NCI-H128 (cell line): Measurements from ENCODE around the gene FUT1.
A peak's percentile ranks its signal among the peaks of the same experiment; 100 is the strongest.

Experiments
- DNase-seq: peaks from one replicate; lab custom pipeline; 2025; ENCODE audit not compliant: unreplicated experiment; lab: John Stamatoyannopoulos, UW

Gene FUT1

DNA sequence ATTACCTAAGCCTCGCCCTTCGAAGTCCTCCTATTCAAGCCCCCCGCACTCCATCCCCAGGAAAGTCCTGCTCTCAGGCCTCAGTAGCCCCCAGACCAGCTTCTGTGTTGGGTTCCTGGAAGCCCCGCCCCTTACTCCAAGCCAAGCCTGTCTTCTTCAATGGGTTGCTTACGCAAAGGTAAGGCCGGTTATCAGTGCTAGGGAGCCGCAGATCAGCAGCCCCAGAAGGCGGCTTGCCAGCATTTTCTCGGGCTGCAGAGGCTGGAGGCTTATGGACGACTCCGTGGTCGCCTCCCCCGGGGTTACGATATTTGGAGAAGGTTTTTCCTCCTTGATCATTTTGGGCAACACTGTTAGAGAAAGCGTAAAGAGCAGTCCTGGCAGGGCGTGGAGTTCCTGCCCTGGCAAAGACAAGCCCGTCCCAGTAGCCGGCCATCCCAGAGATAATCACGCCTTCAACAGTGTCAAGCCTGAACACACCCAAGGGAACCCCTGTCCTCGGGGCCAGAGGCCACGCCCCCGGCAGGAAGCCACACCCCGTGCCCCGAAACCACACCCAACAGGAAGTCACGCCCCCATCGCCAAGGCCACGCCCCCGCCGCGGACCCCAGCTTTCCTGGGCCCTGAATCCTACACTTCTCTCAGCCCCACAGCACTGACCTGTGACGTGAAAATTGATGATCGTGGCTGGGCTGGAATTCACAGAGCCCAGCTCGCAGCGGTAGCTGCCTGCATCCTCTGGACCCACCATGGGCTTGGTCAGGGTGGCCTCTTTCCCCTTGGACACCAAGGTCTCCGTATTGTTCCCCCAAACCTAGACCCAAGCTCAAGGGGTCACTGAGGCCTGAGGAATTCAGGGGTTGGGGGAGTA is 11.1 kb downstream of the FUT1 start:
- DNase-seq: no peak

DNA sequence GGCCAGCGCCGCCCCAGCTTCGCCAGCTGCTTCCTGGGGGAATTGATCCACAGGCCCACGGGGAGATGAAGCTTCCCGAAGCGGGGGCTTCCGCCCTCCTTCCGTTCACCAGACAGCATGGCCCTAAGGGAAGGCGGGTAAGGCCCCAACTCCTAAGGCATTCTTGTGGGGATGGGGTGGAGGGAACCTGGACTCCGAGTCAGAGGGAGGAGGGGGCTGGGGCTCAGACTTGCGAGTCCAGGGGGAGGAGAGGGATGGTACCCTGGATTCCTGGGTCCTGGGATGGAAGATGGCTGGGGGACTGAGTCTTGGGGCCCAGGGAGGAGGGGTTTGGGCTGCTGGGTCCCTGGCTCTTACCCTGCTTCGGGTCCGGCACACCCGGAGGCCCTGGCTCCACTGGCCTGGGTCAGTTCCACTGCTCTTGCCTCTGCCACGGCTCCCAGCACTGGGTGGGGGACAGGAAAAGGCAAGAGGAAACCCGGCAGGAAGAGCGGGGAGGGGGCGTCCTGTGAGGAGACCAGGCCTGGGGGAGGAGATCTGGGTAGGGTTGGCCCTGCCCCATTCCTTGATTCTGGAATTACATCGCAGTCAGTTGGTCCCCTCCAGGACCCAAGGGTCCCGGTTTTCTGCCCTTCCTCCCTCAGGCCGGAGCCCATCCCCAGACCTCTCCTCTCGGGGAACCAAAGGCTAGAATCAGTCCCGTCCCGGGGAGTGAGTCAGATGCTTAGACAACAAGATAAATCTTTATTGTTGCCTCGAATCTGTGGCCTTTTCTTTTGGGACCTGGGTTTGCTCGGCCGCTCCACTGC is 12.1 kb downstream of the FUT1 start, which contains the start of gene RASIP1:
RASIP1 (minus strand) TSS at position 447 of the 809 bp plus-strand sequence; CDS start at position 119, 328 bp downstream.
- DNase-seq: no peak

- DNase-seq: no peak
These were observed 12.9 kb downstream of the FUT1 start for GRCh38 chr19:48739404-48740163.

DNA sequence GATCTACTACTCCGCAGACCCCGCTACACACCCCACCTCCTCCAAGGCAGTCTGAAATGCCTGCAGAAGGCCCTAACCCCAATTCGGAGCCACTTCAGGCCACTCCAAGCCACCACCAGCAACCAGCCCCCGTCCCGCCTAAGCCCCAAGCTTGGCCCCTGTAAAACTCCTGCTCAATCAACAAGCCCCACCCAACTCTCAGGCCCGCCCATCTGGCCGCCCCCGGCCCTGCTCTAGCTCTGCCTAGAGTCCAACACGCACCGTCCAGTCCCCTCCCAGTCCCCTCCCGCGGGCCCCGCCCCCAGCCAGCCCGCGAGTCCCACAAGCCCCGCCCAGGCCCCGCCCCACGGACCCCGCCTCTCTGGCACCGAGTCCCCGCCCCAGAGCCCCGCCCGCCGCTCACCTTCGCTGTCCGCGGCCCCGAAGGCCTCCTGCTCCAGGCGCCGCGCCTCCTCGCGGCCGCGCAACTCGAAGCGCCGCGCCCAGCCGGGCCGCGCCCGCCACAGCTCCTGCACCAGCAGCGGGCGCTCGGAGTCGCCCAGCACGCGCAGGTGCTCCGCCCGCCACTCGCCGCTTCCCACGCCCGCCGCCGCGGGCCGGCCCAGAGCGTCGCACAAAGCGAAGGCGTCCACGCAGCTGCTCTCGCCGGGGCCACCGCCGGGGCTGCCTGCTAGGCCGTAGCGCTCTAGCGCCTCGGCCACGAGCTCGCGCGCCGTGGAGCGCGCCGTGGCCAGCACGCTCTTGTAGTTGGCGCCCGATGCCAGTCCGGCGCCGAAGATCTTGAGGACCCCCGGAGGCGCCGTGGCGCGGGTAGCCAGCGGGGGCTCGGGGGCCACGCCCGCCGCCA is 13.7 kb downstream of the FUT1 start:
- peak; percentile 78 for DNase-seq

DNA sequence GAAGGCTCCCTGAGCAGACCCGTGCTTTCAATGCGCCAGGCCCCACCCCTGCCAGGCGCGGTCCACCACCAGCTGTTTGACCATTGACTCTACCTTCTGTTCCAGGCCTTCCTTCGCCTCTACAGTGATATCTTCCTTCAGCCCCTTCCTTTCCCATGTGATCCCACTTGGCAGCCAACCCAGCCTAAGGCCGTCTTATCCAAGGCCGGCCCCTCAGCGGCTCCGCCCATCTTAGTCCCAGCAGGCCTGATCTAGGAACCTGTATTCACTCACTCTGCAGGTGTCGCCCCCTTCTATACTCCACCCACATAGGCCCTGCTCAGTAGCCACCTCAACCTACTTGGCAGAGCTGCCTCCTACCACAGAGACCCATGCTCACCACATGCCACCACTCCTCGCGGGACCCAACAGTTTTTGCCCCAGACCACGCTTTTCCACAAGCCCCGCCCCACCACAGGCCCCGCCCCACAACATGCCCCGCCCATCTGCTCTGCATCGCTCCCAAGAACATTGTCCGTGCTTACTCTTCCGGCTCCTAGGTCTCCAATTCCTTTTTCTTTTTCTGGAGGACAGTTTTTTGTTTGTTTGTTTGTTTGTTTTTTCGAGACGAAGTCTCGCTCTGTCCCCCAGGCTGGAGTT is 15.0 kb downstream of the FUT1 start:
- no peak for DNase-seq

GRCh38 chr19:48735031-48735615 is 17.3 kb downstream of the FUT1 start:
- DNase-seq: no peak

- DNase-seq: no peak
These were observed 17.8 kb downstream of the FUT1 start for GRCh38 chr19:48734625-48735024.

GRCh38 chr19:48731452-48731851 is 21.0 kb downstream of the FUT1 start:
- DNase-seq: no peak

DNA sequence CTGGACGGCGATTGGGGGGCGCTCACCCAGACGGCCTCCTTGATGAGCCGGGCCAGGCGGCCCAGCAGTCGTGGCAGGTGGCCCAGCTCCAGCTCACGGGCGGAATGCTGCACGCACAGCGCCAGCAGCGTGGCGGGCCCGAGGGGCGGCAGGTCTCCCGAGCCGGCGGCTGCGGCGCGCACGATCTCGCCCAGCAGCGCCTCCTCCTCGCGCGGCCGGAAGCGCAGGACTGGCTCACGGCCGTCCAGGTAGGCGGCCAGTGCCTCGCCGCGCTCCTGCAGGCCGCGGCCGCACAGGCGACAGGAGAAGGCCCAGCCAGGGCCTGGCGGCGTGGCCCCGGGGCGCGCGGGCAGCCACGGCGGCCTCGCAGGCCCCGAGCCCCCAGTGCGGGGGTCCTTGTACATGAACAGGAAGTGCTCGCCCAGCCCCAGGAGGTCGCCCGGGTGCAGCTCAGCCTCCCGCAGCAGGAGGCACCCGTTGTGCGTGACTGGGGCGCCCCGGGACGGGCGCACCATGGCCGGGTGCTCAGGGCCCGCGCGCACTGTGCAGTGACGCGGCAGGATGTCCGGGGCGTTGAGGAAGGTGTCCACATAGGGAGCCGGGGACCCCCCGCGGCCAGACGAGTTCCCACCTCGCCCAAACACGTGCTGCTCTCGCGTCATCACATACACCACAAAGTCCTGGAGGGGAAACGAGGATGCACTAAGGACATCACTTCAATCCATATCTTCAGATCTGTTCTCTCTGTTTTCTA is 23.4 kb downstream of the FUT1 start:
- DNase-seq: no peak

DNA sequence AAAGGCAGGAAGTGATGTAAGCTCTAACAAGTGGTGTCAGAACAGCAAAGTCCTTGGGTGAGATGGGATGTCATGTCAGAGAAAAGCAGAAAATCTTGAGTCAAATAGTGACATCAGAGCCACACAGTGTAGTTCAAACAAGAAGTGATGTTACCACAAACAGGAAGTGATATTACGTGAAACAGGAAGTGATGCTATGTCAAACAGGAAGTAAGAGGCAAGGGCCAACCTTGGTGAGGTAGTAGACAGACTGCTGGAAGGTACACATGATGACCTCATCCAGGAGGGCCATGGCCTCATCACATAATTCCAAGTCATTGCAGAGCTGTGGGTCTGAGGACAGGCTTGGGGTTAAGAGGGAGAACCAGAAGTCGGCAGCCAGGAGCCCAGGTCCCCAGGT is 25.9 kb downstream of the FUT1 start:
- DNase-seq: no peak

DNA sequence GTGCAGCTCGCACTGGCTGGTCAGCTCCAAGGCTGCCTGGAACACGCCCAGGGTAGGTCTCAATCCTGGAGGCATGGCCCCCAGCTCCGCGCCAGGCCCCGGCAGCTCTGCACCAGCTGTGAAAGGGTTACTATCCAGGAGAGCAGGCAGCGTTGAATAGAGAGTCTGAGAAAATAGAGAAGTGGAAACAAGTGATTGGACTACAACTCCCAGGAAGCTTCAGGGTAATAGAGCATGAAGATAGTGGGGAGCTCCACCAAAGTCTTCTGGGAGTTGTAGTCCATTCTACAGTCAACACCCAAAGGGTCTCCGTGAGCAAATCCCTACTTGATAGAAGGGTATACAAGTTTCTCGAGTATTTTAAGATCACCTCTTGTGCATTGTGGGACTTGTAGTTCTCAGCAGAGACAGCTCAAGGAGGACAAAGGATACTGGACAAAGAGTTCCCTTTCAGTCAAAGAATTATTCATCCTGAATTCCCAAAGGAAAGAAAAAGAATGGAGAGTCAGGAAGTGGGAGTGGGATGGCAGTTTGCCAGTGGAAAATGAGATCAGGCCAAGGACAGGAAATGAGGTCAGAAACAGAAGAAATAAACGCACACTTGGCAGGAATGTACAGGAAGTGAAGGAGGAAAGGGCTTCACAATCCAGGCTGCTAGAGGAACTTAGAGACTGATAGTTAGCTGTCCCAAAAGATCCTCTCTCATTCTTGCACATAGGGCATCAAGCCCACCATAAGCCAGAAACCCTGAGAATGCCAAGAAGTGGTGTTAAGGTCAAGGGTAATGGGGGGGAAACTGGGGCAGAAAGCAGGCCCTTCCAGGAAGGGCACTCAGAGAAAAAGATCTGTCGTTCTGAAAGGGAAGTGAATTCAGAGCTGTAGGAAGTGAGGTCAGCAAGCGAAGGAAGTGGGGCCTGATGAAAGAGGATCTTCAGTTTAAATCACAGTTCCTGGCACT is 27.4 kb downstream of the FUT1 start:
- DNase-seq: no peak

GRCh38 chr19:48722196-48722708 is 30.2 kb downstream of the FUT1 start:
- DNase-seq: no peak

- peak; percentile 98 for DNase-seq
These were observed 31.7 kb downstream of the FUT1 start for GRCh38 chr19:48720613-48721296.

- no peak for DNase-seq
These were observed 32.2 kb downstream of the FUT1 start for GRCh38 chr19:48720251-48720612.

GRCh38 chr19:48719263-48720171 is 32.9 kb downstream of the FUT1 start, which contains the start of gene MAMSTR:
Gene MAMSTR (minus strand): TSS chr19:48719725. CDS start chr19:48719031, 694 bp downstream.
- no peak for DNase-seq

- DNase-seq: no peak
These were observed 33.7 kb downstream of the FUT1 start for GRCh38 chr19:48718711-48719231.
